Osteocyte (in vitro differentiated cells): ENCODE measurements around the gene HTR3B. TPM values are rescaled to one million over a fixed set of nuclear protein-coding genes. Genes with fewer than 3 reads are reported as not detected.
"Not testable (repeated sequence)": the region's sequence is repeated elsewhere in the genome, so short reads cannot be mapped to it uniquely, and the experiment has no call there.

ENCODE experiments used
- DNase-seq: peaks from one replicate; pipeline ENCODE4 v3.0.0; 2021; ENCODE audit warnings: mixed read lengths; ENCODE audit not compliant: unreplicated experiment; ENCODE audit errors: extremely low spot score
- H3K27ac Mint-ChIP-seq: one replicate; pipeline ENCODE4 v1.8.0; 2021; ENCODE audit warnings: mild to moderate bottlenecking, mixed read lengths; ENCODE audit not compliant: unreplicated experiment
- H3K27me3 Mint-ChIP-seq: one replicate; pipeline ENCODE4 v1.8.0; 2021; ENCODE audit warnings: mixed read lengths; ENCODE audit not compliant: unreplicated experiment
- H3K36me3 Mint-ChIP-seq: one replicate; pipeline ENCODE4 v1.8.0; 2021; ENCODE audit warnings: mixed read lengths; ENCODE audit not compliant: unreplicated experiment
- H3K4me1 Mint-ChIP-seq: one replicate; pipeline ENCODE4 v1.8.0; 2021; ENCODE audit warnings: mixed read lengths; ENCODE audit not compliant: unreplicated experiment
- H3K4me3 Mint-ChIP-seq: one replicate; pipeline ENCODE4 v1.8.0; 2021; ENCODE audit warnings: mild to moderate bottlenecking, moderate library complexity, mixed read lengths; ENCODE audit not compliant: unreplicated experiment
- H3K9me3 Mint-ChIP-seq: one replicate; pipeline ENCODE4 v1.8.0; 2021; ENCODE audit warnings: mixed read lengths; ENCODE audit not compliant: unreplicated experiment
- total RNA-seq: library from RNA; stranded (reverse); gene quantifications from 2 replicates; pipeline ENCODE4 v1.2.1, GENCODE V29; 2021
- TF ChIP-seq, protein P1 (sequence below): fragments of 200-600 bp; sonication (generic); IDR thresholded peaks from 2 replicates; pipeline ENCODE4 v1.5.0; 2021; ENCODE audit warnings: antibody characterized with exemption, mild to moderate bottlenecking, moderate library complexity

HTR3B gene
- total RNA-seq, 1 donor from 2014 or later = not detected

DNA sequence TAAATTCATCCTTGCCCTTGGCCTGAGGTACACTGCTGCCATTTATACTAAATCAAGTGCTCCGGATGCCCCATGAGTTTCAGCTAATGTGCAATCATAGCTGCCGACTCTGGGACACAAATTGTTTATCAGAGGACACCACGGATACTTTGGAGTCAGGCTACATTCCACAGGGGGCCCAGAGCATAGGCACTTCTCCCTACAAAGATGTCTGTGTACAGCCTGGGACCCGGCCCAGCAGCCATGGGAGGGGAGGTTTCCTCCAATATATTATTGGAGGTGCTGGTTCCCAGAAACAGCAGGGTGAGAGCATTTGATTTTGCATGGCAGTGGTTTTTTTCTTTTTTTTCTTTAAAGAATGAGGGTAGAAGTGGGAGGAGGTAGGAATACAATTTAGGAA lies 31.3 kb downstream of the HTR3B start:
- Mint-ChIP-seq H3K4me1 (no peaks in the 10 kb centered on the region), H3K9me3 (no peaks in the 10 kb centered on the region), H3K36me3 (no peaks in the 10 kb centered on the region), H3K4me3 (no peak overlapping the region), H3K27me3 (peaks cover 22% of the 10 kb centered on the region), H3K27ac (no peak overlapping the region)
- TF ChIP-seq, protein P1, sequence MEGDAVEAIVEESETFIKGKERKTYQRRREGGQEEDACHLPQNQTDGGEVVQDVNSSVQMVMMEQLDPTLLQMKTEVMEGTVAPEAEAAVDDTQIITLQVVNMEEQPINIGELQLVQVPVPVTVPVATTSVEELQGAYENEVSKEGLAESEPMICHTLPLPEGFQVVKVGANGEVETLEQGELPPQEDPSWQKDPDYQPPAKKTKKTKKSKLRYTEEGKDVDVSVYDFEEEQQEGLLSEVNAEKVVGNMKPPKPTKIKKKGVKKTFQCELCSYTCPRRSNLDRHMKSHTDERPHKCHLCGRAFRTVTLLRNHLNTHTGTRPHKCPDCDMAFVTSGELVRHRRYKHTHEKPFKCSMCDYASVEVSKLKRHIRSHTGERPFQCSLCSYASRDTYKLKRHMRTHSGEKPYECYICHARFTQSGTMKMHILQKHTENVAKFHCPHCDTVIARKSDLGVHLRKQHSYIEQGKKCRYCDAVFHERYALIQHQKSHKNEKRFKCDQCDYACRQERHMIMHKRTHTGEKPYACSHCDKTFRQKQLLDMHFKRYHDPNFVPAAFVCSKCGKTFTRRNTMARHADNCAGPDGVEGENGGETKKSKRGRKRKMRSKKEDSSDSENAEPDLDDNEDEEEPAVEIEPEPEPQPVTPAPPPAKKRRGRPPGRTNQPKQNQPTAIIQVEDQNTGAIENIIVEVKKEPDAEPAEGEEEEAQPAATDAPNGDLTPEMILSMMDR = no peak
- DNase-seq = no peak

DNA sequence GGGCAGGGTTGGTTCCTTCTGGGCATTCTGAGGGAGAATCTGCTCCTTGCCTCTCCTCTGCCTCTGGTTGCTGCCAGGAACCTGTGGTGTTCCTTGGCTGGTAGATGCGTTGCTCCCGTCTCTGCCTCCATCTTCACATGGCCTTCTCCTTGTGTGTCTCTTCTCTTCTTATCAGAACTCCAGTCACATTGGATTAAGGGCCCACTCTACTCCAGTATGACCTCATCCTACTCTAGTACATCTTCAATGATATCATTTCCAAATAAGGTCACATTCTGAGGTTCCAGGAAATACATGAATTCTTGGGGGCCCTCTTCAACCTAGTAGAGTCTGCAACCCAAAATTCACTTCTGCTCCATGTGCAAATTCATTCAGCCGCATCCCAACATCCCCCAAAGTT lies 33.3 kb downstream of the HTR3B start:
- no peak for DNase-seq
- no peaks in the 10 kb centered on the region for H3K4me1 Mint-ChIP-seq
- no peak overlapping the region for H3K27ac Mint-ChIP-seq
- H3K27me3 Mint-ChIP-seq = peaks cover 12% of the 10 kb centered on the region
- TF ChIP-seq, protein P1 = no peak
- H3K36me3 Mint-ChIP-seq = no peaks in the 10 kb centered on the region
- H3K4me3 Mint-ChIP-seq = no peak overlapping the region
- no peaks in the 10 kb centered on the region for H3K9me3 Mint-ChIP-seq

DNA sequence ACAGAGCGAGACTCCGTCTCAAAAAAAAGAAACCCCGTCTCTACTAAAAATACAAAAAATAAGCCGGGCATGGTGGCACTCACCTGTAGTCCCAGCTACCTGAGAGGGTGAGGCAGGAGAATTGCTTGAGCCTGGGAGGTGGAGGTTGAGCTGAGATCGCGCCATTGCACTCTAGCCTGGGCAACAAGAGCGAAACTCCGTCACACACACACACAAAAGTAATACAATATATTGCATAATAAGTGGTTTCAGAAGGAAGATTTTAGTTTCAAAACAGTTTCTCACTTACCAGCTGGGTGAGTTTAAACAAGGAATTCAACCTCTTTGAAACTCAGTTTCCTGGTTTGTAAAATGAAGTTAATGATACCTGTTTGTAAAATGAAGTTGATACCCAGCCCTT lies 37.7 kb downstream of the HTR3B start:
- no peak for DNase-seq
- TF ChIP-seq, protein P1 = no peak
- Mint-ChIP-seq H3K36me3 (no peaks in the 10 kb centered on the region), H3K4me1 (no peaks in the 10 kb centered on the region), H3K27ac (no peak overlapping the region), H3K27me3 (no peaks in the 10 kb centered on the region), H3K4me3 (no peak overlapping the region), H3K9me3 (no peaks in the 10 kb centered on the region)

DNA sequence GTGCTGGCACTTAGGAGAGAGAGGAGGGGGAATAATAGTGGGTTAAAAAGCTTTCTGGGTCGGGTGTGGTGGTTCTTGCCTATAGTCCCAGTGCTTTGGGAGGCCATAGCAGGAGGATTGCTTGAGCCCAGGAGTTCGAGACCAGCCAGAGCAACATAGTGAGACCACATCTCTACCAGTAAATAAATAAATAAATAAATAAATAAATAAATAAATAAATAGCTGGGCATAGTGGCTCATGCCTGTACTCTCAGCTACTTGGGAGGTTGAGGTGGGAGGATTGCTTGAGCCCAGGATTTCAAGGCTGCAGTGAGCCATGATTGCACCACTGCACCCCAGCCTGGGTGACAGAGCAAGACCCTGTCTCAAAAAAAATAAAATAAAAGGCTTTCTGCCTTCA lies 41.6 kb downstream of the HTR3B start:
- H3K36me3 Mint-ChIP-seq, H3K4me3 Mint-ChIP-seq: not testable (repeated sequence)

DNA sequence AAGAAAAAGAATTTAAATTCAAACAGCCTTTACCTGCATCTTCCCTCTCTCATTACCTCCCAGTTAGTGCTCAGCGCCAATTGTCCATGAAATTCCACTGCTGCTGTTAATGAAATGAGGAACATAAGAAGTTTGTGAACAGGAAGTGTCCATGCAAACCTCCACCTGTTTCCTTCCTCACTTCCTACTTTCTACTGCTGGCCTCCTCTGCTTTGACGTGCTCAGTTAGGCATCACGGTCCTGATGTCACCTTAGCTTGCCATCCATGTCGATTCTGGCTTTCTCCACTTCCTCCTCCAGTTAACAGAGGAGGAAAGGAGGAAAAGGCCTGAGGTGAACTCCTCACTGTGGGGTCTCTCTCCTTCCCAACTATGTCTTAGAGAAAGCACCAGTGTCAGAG lies 43.4 kb downstream of the HTR3B start:
- TF ChIP-seq, protein P1 = no peak
- no peak overlapping the region for H3K27ac Mint-ChIP-seq

More for the DNA sequence above, 41.6 kb downstream of the HTR3B start:
- H3K27ac Mint-ChIP-seq, DNase-seq, H3K4me1 Mint-ChIP-seq, H3K27me3 Mint-ChIP-seq, H3K9me3 Mint-ChIP-seq: not testable (repeated sequence)

DNA sequence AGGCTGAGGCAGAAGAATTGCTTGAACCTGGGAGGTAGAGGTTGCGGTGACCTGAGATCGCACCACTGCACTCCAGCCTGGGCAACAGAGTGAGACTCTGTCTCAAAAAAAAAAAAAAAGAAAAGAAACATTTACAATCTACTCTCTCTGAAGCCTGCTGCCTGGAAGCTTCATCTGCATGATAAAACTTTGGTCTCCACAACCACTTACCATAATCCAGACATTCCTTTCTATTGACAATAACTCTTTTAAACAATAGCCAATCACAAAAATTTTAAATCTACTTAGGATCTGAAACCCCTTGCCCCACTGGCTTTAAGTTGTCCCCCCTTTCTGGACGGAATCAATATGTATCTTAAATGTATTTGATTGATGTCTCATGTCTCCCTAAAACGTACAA lies 45.3 kb downstream of the HTR3B start:
- TF ChIP-seq, protein P1 = no peak

More for the DNA sequence above, 43.4 kb downstream of the HTR3B start:
- Mint-ChIP-seq H3K4me3 (no peak overlapping the region), H3K9me3 (no peaks in the 10 kb centered on the region), H3K4me1 (no peaks in the 10 kb centered on the region), H3K36me3 (no peaks in the 10 kb centered on the region), H3K27me3 (peaks cover 19% of the 10 kb centered on the region)
- no peak for DNase-seq

More for the DNA sequence above, 45.3 kb downstream of the HTR3B start:
- no peak for DNase-seq
- Mint-ChIP-seq H3K27ac (no peak overlapping the region), H3K4me3 (no peak overlapping the region), H3K27me3 (peaks cover 28% of the 10 kb centered on the region), H3K36me3 (no peaks in the 10 kb centered on the region), H3K9me3 (no peaks in the 10 kb centered on the region), H3K4me1 (no peaks in the 10 kb centered on the region)
